Astrocyte (in vitro differentiated cells and primary cell): ENCODE measurements around the gene CARD18.

Source experiments
- CTCF ChIP-seq: IDR thresholded peaks from 2 replicates; pipeline ENCODE4 v1.5.1; 2011; ENCODE audit warnings: low read depth, mild to moderate bottlenecking, inconsistent platforms, low read length, moderate library complexity; ENCODE audit not compliant: insufficient read depth
- EZH2 ChIP-seq: IDR thresholded peaks from 2 replicates; pipeline ENCODE4 v1.6.1; 2012; ENCODE audit warnings: mild to moderate bottlenecking, low read length, inconsistent platforms; ENCODE audit not compliant: insufficient read depth

GRCh38 chr11:105156720-105157119 lies 17.2 kb upstream of the CARD18 start:
- TF ChIP-seq CTCF, result no peak
- no peak for TF ChIP-seq EZH2
